RWPE1 (cell line): Measurements from ENCODE around the gene MMD.
"Not testable (repeated sequence)": the region's sequence is repeated elsewhere in the genome, so short reads cannot be mapped to it uniquely, and the experiment has no call there.

Experiments used
- CTCF ChIA-PET: fragments of 350-600 bp; sonication (Branson Sonifier 250); formaldehyde crosslinking; extraction: SDS; loops from one replicate; lab custom pipeline; 2021; lab: Yijun Ruan, JAX
- POLR2A ChIA-PET: fragments of 400-600 bp; formaldehyde crosslinking; extraction: SDS; loops from one replicate; lab custom pipeline; 2020; ENCODE audit warnings: antibody characterized with exemption; ENCODE audit not compliant: low non-redundant PET; lab: Yijun Ruan, JAX
- DNase-seq: peaks from one replicate; pipeline ENCODE4 v3.0.0; 2012; ENCODE audit warnings: low spot score
- H3K27ac ChIP-seq: fragments of 450-650 bp; 2 replicates; pipeline ENCODE4 v1.5.1; 2017
- TF ChIP-seq, protein P1 (sequence below): fragments of 450-650 bp; conservative IDR thresholded peaks from 2 replicates; pipeline ENCODE4 v1.5.1; 2017; ENCODE audit warnings: low read depth, mild to moderate bottlenecking

MMD gene

DNA sequence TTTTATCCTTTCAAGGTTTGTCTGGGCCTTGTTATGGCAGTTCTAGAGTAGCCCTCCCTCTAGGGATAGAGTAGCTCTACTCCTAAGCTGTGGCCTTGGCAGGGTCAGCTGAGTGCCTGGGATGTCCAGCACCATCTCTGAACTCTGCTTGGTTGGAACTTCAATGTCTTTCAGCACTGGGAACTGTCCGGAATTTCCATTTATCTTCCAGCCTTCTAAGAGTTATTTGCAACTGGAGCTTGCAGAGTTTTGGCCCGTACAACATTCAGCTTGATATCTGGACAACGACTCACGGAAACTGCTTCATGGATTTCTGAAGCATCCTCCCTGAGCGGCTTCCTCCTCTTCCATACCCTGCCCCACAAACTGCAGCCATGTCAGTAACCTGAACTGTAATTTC lies 22.9 kb downstream of the MMD start:
- no peak for DNase-seq
- POLR2A ChIA-PET = no interaction called here
- CTCF ChIA-PET = no interaction called here
- no peak overlapping the region for H3K27ac ChIP-seq
- TF ChIP-seq, protein P1, sequence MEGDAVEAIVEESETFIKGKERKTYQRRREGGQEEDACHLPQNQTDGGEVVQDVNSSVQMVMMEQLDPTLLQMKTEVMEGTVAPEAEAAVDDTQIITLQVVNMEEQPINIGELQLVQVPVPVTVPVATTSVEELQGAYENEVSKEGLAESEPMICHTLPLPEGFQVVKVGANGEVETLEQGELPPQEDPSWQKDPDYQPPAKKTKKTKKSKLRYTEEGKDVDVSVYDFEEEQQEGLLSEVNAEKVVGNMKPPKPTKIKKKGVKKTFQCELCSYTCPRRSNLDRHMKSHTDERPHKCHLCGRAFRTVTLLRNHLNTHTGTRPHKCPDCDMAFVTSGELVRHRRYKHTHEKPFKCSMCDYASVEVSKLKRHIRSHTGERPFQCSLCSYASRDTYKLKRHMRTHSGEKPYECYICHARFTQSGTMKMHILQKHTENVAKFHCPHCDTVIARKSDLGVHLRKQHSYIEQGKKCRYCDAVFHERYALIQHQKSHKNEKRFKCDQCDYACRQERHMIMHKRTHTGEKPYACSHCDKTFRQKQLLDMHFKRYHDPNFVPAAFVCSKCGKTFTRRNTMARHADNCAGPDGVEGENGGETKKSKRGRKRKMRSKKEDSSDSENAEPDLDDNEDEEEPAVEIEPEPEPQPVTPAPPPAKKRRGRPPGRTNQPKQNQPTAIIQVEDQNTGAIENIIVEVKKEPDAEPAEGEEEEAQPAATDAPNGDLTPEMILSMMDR = no peak

- no peak overlapping the region for H3K27ac ChIP-seq
- ChIA-PET CTCF (no interaction called here), POLR2A (no interaction called here)
- TF ChIP-seq, protein P1 = no peak
- DNase-seq = no peak
Observed at GRCh38 chr17:55395803-55396505, 25.7 kb downstream of the MMD start.

DNA sequence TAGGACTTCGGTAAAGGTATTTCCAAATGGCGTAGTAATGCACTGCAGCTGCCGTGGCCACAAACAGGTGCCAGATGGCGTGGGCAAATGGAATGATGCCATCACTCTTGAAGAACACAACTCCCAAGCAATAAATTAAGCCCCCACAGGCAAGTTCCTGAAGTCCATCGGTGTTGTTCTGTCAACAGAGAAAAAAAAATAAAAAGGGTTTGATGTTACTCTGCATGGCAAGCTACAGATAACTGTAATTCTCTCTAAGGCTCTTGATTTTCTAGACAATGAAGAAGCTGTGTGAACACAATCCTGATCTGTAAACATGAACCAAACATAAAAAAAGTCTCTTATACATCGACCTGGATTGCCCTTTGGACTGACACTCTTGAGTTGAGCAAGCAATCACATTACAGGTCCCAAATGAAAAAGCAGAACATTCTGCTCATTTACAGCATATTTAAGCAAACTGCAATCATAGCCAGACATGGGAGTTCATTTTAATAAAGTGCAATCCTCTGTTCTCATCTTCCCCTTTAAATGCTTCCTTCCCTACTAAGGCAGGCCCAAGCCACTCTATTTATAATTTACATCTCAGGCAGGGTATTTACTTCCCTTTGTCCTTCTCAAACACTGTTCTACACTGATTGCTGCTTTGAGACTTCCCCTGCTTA lies 27.1 kb downstream of the MMD start:
- TF ChIP-seq, protein P1 = no peak
- ChIA-PET POLR2A (no interaction called here), CTCF (interaction anchor here (0.6 kb wide), 1 partner anchor 214 kb away, joined by 3 read pairs; no protein-coding TSS in a partner anchor)
- DNase-seq = no peak
- no peak overlapping the region for H3K27ac ChIP-seq

GRCh38 chr17:55391764-55392467 lies 29.7 kb downstream of the MMD start:
- POLR2A ChIA-PET = no interaction called here
- TF ChIP-seq, protein P1 = no peak
- CTCF ChIA-PET = no interaction called here
- no peak for DNase-seq
- no peak overlapping the region for H3K27ac ChIP-seq

DNA sequence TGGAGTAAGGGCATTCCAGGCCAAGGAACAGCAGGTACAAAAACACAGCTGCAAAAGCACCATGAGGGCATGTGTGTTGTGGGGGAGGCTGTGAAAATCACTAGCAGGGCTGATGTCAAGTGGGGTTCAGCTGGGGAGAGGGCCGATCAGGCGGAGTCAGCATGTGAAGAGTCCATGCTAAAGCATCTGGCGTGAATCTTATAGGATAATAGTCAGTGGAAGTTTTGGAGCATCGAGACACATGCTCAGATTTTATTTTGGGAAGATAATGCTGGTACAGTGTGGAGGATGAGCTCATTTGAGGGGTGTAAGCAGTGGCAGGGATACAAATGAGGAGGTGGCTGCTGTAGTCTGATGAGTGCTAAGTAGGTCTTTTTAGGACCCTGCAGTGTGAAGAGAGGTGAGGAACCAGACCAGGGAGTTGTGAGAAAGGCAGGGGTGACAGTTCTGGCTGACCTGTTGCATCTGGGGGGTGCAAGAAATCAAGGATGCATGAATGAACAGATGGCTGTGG lies 30.3 kb downstream of the MMD start:
- no peak for DNase-seq
- H3K27ac ChIP-seq = no peak overlapping the region
- POLR2A ChIA-PET = no interaction called here
- CTCF ChIA-PET = no interaction called here
- TF ChIP-seq, protein P1 = no peak

DNA sequence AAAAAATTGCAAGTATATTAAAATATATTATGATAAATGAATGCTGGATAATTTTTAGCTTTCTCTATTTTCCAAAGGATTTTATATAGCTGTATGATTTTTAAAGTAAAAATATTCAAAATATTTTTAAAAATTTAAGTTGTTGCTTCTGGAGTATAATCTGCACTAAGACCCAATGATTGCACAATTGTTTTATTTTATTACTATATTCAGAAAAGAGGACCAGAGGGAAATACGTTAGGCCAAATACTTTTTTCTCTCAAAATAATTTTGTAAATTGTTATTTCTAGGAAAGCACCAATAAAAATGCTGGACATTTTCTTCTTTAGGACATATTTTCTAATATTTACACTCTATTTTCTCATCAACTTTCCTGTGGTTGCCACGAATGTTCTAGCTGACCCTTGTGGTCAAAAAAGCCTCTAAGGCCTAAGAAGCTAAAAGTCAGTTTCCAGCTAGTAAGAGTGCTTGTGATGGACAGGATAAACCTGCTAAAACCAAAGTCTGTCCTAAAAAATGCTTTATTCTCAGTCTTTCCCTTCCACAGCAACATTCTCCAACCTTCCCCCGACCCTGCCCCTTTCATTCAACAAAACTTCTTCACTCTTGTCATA lies 31.2 kb downstream of the MMD start:
- CTCF ChIA-PET = interaction anchor here (0.7 kb wide), 1 partner anchor 402 kb away, joined by 3 read pairs; no protein-coding TSS in a partner anchor
- TF ChIP-seq, protein P1 = no peak
- POLR2A ChIA-PET = no interaction called here
- H3K27ac ChIP-seq = no peak overlapping the region
- no peak for DNase-seq

GRCh38 chr17:55389715-55390114 lies 31.9 kb downstream of the MMD start:
- DNase-seq, POLR2A ChIA-PET, H3K27ac ChIP-seq: not testable (repeated sequence)
- CTCF ChIA-PET = interaction anchor here (0.6 to 0.7 kb wide), 2 partner anchors 401 to 404 kb away, joined by 3 to 4 read pairs; no protein-coding TSS in a partner anchor
